Activated naive CD8-positive, alpha-beta T cell treated with anti-CD3 and anti-CD28 coated beads, Interleukin-2, amount 50 U/mL, for 24 hours (primary cell): ENCODE data around the gene TBX2.

Experiments used
- ATAC-seq: fragments of 150-1000 bp; cut with Tn5 transposase; one replicate; pipeline ENCODE4 v1.10.0; 2021
- DNase-seq: peaks from one replicate; pipeline ENCODE4 v3.0.0; 2021
- H3K27ac Mint-ChIP-seq: one replicate; pipeline ENCODE4 v1.8.0; 2021; ENCODE audit warnings: mild to moderate bottlenecking, mixed read lengths
- H3K27me3 Mint-ChIP-seq: one replicate; pipeline ENCODE4 v1.8.0; 2021; ENCODE audit warnings: mixed read lengths
- H3K36me3 Mint-ChIP-seq: one replicate; pipeline ENCODE4 v1.8.0; 2021; ENCODE audit warnings: low read depth, mixed read lengths
- H3K4me1 Mint-ChIP-seq: one replicate; pipeline ENCODE4 v1.8.0; 2021; ENCODE audit warnings: mixed read lengths
- H3K4me3 Mint-ChIP-seq: one replicate; pipeline ENCODE4 v1.8.0; 2021; ENCODE audit warnings: mild to moderate bottlenecking, moderate library complexity, mixed read lengths
- H3K9me3 Mint-ChIP-seq: one replicate; pipeline ENCODE4 v1.8.0; 2021; ENCODE audit warnings: mixed read lengths

TBX2 gene

GRCh38 chr17:61388561-61389356, 10.9 kb upstream of the TBX2 start:
- Mint-ChIP-seq H3K27ac (no peak overlapping the region), H3K27me3 (peaks cover 5% of the 10 kb centered on the region), H3K4me3 (no peak overlapping the region), H3K9me3 (no peaks in the 10 kb centered on the region), H3K4me1 (no peaks in the 10 kb centered on the region), H3K36me3 (no peaks in the 10 kb centered on the region)
- DNase-seq, result no peak
- ATAC-seq, result no peak

GRCh38 chr17:61389670-61390478, 9.8 kb upstream of the TBX2 start:
- ATAC-seq, result peak; percentile 29
- no peaks in the 10 kb centered on the region for H3K36me3 Mint-ChIP-seq
- no peaks in the 10 kb centered on the region for H3K4me1 Mint-ChIP-seq
- peak; percentile 73 for DNase-seq
- no peaks in the 10 kb centered on the region for H3K9me3 Mint-ChIP-seq
- no peak overlapping the region for H3K27ac Mint-ChIP-seq
- H3K4me3 Mint-ChIP-seq, result no peak overlapping the region
- H3K27me3 Mint-ChIP-seq, result peaks cover 10% of the 10 kb centered on the region

GRCh38 chr17:61390479-61390791, 9.2 kb upstream of the TBX2 start:
- ATAC-seq (no peak), DNase-seq (no peak)
- no peak overlapping the region for H3K4me3 Mint-ChIP-seq

GRCh38 chr17:61391595-61392291, 7.9 kb upstream of the TBX2 start:
- Mint-ChIP-seq H3K27ac (no peak overlapping the region), H3K27me3 (peaks cover 20% of the 10 kb centered on the region), H3K36me3 (no peaks in the 10 kb centered on the region), H3K4me3 (no peak overlapping the region), H3K4me1 (peaks cover 2% of the 10 kb centered on the region), H3K9me3 (no peaks in the 10 kb centered on the region)
- ATAC-seq, result no peak
- DNase-seq, result no peak

More at GRCh38 chr17:61390479-61390791, 9.2 kb upstream of the TBX2 start:
- H3K27me3 Mint-ChIP-seq, result peaks cover 15% of the 10 kb centered on the region
- no peaks in the 10 kb centered on the region for H3K36me3 Mint-ChIP-seq
- H3K27ac Mint-ChIP-seq, result no peak overlapping the region
- no peaks in the 10 kb centered on the region for H3K9me3 Mint-ChIP-seq
- H3K4me1 Mint-ChIP-seq, result peaks cover 2% of the 10 kb centered on the region

- DNase-seq (no peak), ATAC-seq (no peak)
- H3K27ac Mint-ChIP-seq, result no peak overlapping the region
- no peaks in the 10 kb centered on the region for H3K9me3 Mint-ChIP-seq
- no peaks in the 10 kb centered on the region for H3K36me3 Mint-ChIP-seq
- H3K27me3 Mint-ChIP-seq, result peaks cover 24% of the 10 kb centered on the region
- peaks cover 2% of the 10 kb centered on the region for H3K4me1 Mint-ChIP-seq
- H3K4me3 Mint-ChIP-seq, result no peak overlapping the region
Measured at GRCh38 chr17:61392679-61393078, 7.0 kb upstream of the TBX2 start.

GRCh38 chr17:61393550-61393903, 6.1 kb upstream of the TBX2 start:
- Mint-ChIP-seq H3K4me1 (peaks cover 9% of the 10 kb centered on the region), H3K9me3 (no peaks in the 10 kb centered on the region), H3K27me3 (peaks cover 32% of the 10 kb centered on the region), H3K27ac (no peak overlapping the region), H3K36me3 (no peaks in the 10 kb centered on the region), H3K4me3 (no peak overlapping the region)
- ATAC-seq, result no peak
- no peak for DNase-seq

GRCh38 chr17:61393904-61394629, 5.6 kb upstream of the TBX2 start:
- peaks cover 2% of the 10 kb centered on the region for H3K36me3 Mint-ChIP-seq
- peaks cover 11% of the 10 kb centered on the region for H3K4me1 Mint-ChIP-seq
- H3K9me3 Mint-ChIP-seq, result no peaks in the 10 kb centered on the region
- ATAC-seq, result no peak
- no peak overlapping the region for H3K27ac Mint-ChIP-seq
- no peak overlapping the region for H3K4me3 Mint-ChIP-seq
- peaks cover 34% of the 10 kb centered on the region for H3K27me3 Mint-ChIP-seq
- no peak for DNase-seq

- H3K27me3 Mint-ChIP-seq, result peaks cover 33% of the 10 kb centered on the region
Measured at GRCh38 chr17:61394630-61395408, 4.8 kb upstream of the TBX2 start.

GRCh38 chr17:61395409-61395982, 4.1 kb upstream of the TBX2 start:
- Mint-ChIP-seq H3K36me3 (peaks cover 2% of the 10 kb centered on the region), H3K27me3 (peaks cover 33% of the 10 kb centered on the region), H3K27ac (no peak overlapping the region), H3K4me3 (no peak overlapping the region), H3K4me1 (peaks cover 11% of the 10 kb centered on the region), H3K9me3 (no peaks in the 10 kb centered on the region)
- no peak for DNase-seq
- ATAC-seq, result no peak

More at GRCh38 chr17:61394630-61395408, 4.8 kb upstream of the TBX2 start:
- Mint-ChIP-seq H3K4me3 (no peak overlapping the region), H3K36me3 (peaks cover 2% of the 10 kb centered on the region), H3K9me3 (no peaks in the 10 kb centered on the region), H3K27ac (no peak overlapping the region), H3K4me1 (peaks cover 11% of the 10 kb centered on the region)
- DNase-seq (no peak), ATAC-seq (no peak)

GRCh38 chr17:61395983-61396585, 3.6 kb upstream of the TBX2 start:
- H3K4me1 Mint-ChIP-seq, result peaks cover 17% of the 10 kb centered on the region
- H3K27me3 Mint-ChIP-seq, result peaks cover 38% of the 10 kb centered on the region
- H3K27ac Mint-ChIP-seq, result no peak overlapping the region
- no peak overlapping the region for H3K4me3 Mint-ChIP-seq
- no peaks in the 10 kb centered on the region for H3K9me3 Mint-ChIP-seq
- no peak for ATAC-seq
- peaks cover 2% of the 10 kb centered on the region for H3K36me3 Mint-ChIP-seq
- no peak for DNase-seq

GRCh38 chr17:61396586-61397085, 3.0 kb upstream of the TBX2 start:
- peaks cover 22% of the 10 kb centered on the region for H3K4me1 Mint-ChIP-seq
- H3K9me3 Mint-ChIP-seq, result no peaks in the 10 kb centered on the region
- H3K27me3 Mint-ChIP-seq, result peaks cover 44% of the 10 kb centered on the region
- H3K36me3 Mint-ChIP-seq, result peaks cover 2% of the 10 kb centered on the region
- DNase-seq (no peak), ATAC-seq (no peak)
- no peak overlapping the region for H3K4me3 Mint-ChIP-seq
- H3K27ac Mint-ChIP-seq, result no peak overlapping the region

GRCh38 chr17:61397086-61397842, 2.4 kb upstream of the TBX2 start:
- H3K27me3 Mint-ChIP-seq, result peaks cover 49% of the 10 kb centered on the region
- H3K36me3 Mint-ChIP-seq, result peaks cover 2% of the 10 kb centered on the region
- peaks cover 23% of the 10 kb centered on the region for H3K4me1 Mint-ChIP-seq
- no peak overlapping the region for H3K4me3 Mint-ChIP-seq
- DNase-seq (no peak), ATAC-seq (no peak)
- H3K9me3 Mint-ChIP-seq, result no peaks in the 10 kb centered on the region
- H3K27ac Mint-ChIP-seq, result no peak overlapping the region
